Nephron (organoid): ENCODE data around the gene PTPRM.

Source experiments
- H3K27ac Mint-ChIP-seq, 3 experiments: 2 replicates each; pipeline ENCODE4 v1.8.0; 2020; ENCODE audit warnings: mixed read lengths in 3 of 3, mild to moderate bottlenecking in 2 of 3, moderate library complexity in 1 of 3
- H3K27me3 Mint-ChIP-seq: 2 replicates; pipeline ENCODE4 v1.8.0; 2021; ENCODE audit warnings: low read depth, mild to moderate bottlenecking, moderate library complexity, mixed read lengths
- H3K36me3 Mint-ChIP-seq: 2 replicates; pipeline ENCODE4 v1.8.0; 2020; ENCODE audit warnings: low read depth, mixed read lengths
- H3K4me1 Mint-ChIP-seq: 2 replicates; pipeline ENCODE4 v1.8.0; 2020; ENCODE audit warnings: mixed read lengths
- H3K4me3 Mint-ChIP-seq, 3 experiments: 2 replicates each; pipeline ENCODE4 v1.8.0; 2020; ENCODE audit warnings: mild to moderate bottlenecking in 3 of 3, mixed read lengths in 3 of 3, moderate library complexity in 2 of 3
- H3K9me3 Mint-ChIP-seq: 2 replicates; pipeline ENCODE4 v1.8.0; 2020; ENCODE audit warnings: mixed read lengths
- CTCF ChIP-seq, 3 experiments: fragments of 200-600 bp; sonication (generic); IDR thresholded peaks; one replicate each; pipeline ENCODE4 v1.5.0; 2021; ENCODE audit warnings: antibody characterized with exemption in 3 of 3; ENCODE audit not compliant: unreplicated experiment in 3 of 3

Gene PTPRM

GRCh38 chr18:8426401-8426800 lies 859.3 kb downstream of the PTPRM start:
- H3K27me3 Mint-ChIP-seq, result peaks cover 5% of the 10 kb centered on the region
- TF ChIP-seq CTCF (IDR thresholded peaks at IDR 0.05; ENCODE audit: unreplicated experiment in 3 of 3), result peak in 1 of 3 experiments; percentile 19
- no peak overlapping the region for H3K27ac Mint-ChIP-seq
- H3K4me1 Mint-ChIP-seq, result peaks cover 10% of the 10 kb centered on the region
- H3K4me3 Mint-ChIP-seq, result no peak overlapping the region
- H3K9me3 Mint-ChIP-seq, result no peaks in the 10 kb centered on the region
- no peaks in the 10 kb centered on the region for H3K36me3 Mint-ChIP-seq

- no peak for TF ChIP-seq CTCF (IDR thresholded peaks at IDR 0.05; ENCODE audit: unreplicated experiment in 3 of 3)
- H3K27ac Mint-ChIP-seq, result no peak overlapping the region
- peaks cover 9% of the 10 kb centered on the region for H3K27me3 Mint-ChIP-seq
- H3K4me1 Mint-ChIP-seq, result peaks cover 10% of the 10 kb centered on the region
- no peak overlapping the region for H3K4me3 Mint-ChIP-seq
- H3K36me3 Mint-ChIP-seq, result no peaks in the 10 kb centered on the region
- no peaks in the 10 kb centered on the region for H3K9me3 Mint-ChIP-seq
Observed at GRCh38 chr18:8427339-8427738, 860.2 kb downstream of the PTPRM start.

- Mint-ChIP-seq H3K4me1 (peaks cover 10% of the 10 kb centered on the region), H3K36me3 (no peaks in the 10 kb centered on the region), H3K4me3 (no peak overlapping the region), H3K27me3 (peaks cover 9% of the 10 kb centered on the region), H3K9me3 (no peaks in the 10 kb centered on the region), H3K27ac (no peak overlapping the region)
- no peak for TF ChIP-seq CTCF (IDR thresholded peaks at IDR 0.05; ENCODE audit: unreplicated experiment in 3 of 3)
Observed at GRCh38 chr18:8428951-8429350, 861.8 kb downstream of the PTPRM start.

GRCh38 chr18:8431036-8431435 lies 863.9 kb downstream of the PTPRM start:
- Mint-ChIP-seq H3K36me3 (no peaks in the 10 kb centered on the region), H3K4me1 (peaks cover 5% of the 10 kb centered on the region), H3K27me3 (peaks cover 15% of the 10 kb centered on the region), H3K27ac (no peak overlapping the region), H3K4me3 (no peak overlapping the region), H3K9me3 (no peaks in the 10 kb centered on the region)
- no peak for TF ChIP-seq CTCF (IDR thresholded peaks at IDR 0.05; ENCODE audit: unreplicated experiment in 3 of 3)

- Mint-ChIP-seq H3K36me3 (no peaks in the 10 kb centered on the region), H3K9me3 (no peaks in the 10 kb centered on the region), H3K4me1 (peaks cover 1% of the 10 kb centered on the region), H3K27ac (no peak overlapping the region), H3K4me3 (no peak overlapping the region), H3K27me3 (peaks cover 20% of the 10 kb centered on the region)
- no peak for TF ChIP-seq CTCF (IDR thresholded peaks at IDR 0.05; ENCODE audit: unreplicated experiment in 3 of 3)
Observed at GRCh38 chr18:8433323-8433722, 866.2 kb downstream of the PTPRM start.

- no peaks in the 10 kb centered on the region for H3K9me3 Mint-ChIP-seq
- no peaks in the 10 kb centered on the region for H3K36me3 Mint-ChIP-seq
- peaks cover 20% of the 10 kb centered on the region for H3K27me3 Mint-ChIP-seq
- TF ChIP-seq CTCF (IDR thresholded peaks at IDR 0.05; ENCODE audit: unreplicated experiment in 3 of 3), result no peak
- H3K27ac Mint-ChIP-seq, result no peak overlapping the region
- no peak overlapping the region for H3K4me3 Mint-ChIP-seq
- H3K4me1 Mint-ChIP-seq, result no peaks in the 10 kb centered on the region
Observed at GRCh38 chr18:8433771-8434170, 866.7 kb downstream of the PTPRM start.
